H9 (cell line): Measurements from ENCODE around the gene ZDHHC17. TPM values are rescaled to one million over a fixed set of nuclear protein-coding genes. Genes with fewer than 3 reads are reported as not detected.

Source experiments
- DNase-seq: peaks from one replicate; pipeline ENCODE4 v3.0.0-alpha.2; 2017
- H2AFZ ChIP-seq: one replicate; pipeline ENCODE4 v1.6.1; 2013; ENCODE audit warnings: mild to moderate bottlenecking, low read length, control low read depth, moderate library complexity
- H2AK5ac ChIP-seq: 2 replicates; pipeline ENCODE4 v1.6.1; 2013; ENCODE audit warnings: low read length, control low read depth, mixed read lengths; ENCODE audit not compliant: insufficient read length
- H2BK120ac ChIP-seq: one replicate; pipeline ENCODE4 v1.6.1; 2013; ENCODE audit warnings: low read depth, mild to moderate bottlenecking, low read length, control low read depth, inconsistent platforms; ENCODE audit not compliant: poor library complexity, severe bottlenecking
- H2BK12ac ChIP-seq: 2 replicates; pipeline ENCODE4 v1.6.1; 2013; ENCODE audit warnings: low read length, control low read depth, mixed read lengths, low read depth; ENCODE audit not compliant: insufficient read length
- H2BK15ac ChIP-seq: 2 replicates; pipeline ENCODE4 v1.6.1; 2013; ENCODE audit warnings: low read depth, low read length, control low read depth
- H2BK20ac ChIP-seq: one replicate; pipeline ENCODE4 v1.6.1; 2013; ENCODE audit warnings: low read depth, mild to moderate bottlenecking, low read length, control low read depth, inconsistent platforms; ENCODE audit not compliant: poor library complexity, severe bottlenecking
- H2BK5ac ChIP-seq: 2 replicates; pipeline ENCODE4 v1.6.1; 2013; ENCODE audit warnings: low read length, control low read depth, mixed read lengths; ENCODE audit not compliant: insufficient read length
- H3K14ac ChIP-seq: 2 replicates; pipeline ENCODE4 v1.6.1; 2013; ENCODE audit warnings: low read length, control low read depth; ENCODE audit not compliant: insufficient read depth
- H3K18ac ChIP-seq: 2 replicates; pipeline ENCODE4 v1.6.1; 2013; ENCODE audit warnings: low read depth, mild to moderate bottlenecking, mixed read lengths, low read length, control low read depth; ENCODE audit not compliant: insufficient read length
- H3K23ac ChIP-seq: 2 replicates; pipeline ENCODE4 v1.6.1; 2013; ENCODE audit warnings: low read length, control low read depth, mixed read lengths, low read depth; ENCODE audit not compliant: insufficient read length
- H3K23me2 ChIP-seq: 2 replicates; pipeline ENCODE4 v1.6.1; 2013; ENCODE audit warnings: low read depth, mild to moderate bottlenecking, mixed read lengths, low read length, control low read depth; ENCODE audit not compliant: insufficient read length, poor library complexity, severe bottlenecking
- H3K27ac ChIP-seq: 2 replicates; pipeline ENCODE4 v1.5.1; 2013; ENCODE audit warnings: low read length, control low read depth, mixed read lengths, low read depth; ENCODE audit not compliant: insufficient read length
- H3K27me3 ChIP-seq: 2 replicates; pipeline ENCODE4 v1.6.1; 2013; ENCODE audit warnings: low read length, control low read depth, inconsistent platforms; ENCODE audit not compliant: insufficient read depth
- H3K4ac ChIP-seq: 2 replicates; pipeline ENCODE4 v1.6.1; 2013; ENCODE audit warnings: low read depth, mild to moderate bottlenecking, control low read depth, inconsistent platforms, low read length, moderate library complexity
- H3K4me1 ChIP-seq: 2 replicates; pipeline ENCODE4 v1.6.1; 2013; ENCODE audit warnings: low read length, control low read depth, inconsistent platforms; ENCODE audit not compliant: insufficient read depth
- H3K4me2 ChIP-seq: 2 replicates; pipeline ENCODE4 v1.6.1; 2013; ENCODE audit warnings: low read length, control low read depth, mixed read lengths; ENCODE audit not compliant: insufficient read length, insufficient read depth
- H3K56ac ChIP-seq: 2 replicates; pipeline ENCODE4 v1.6.1; 2013; ENCODE audit warnings: low read depth, mild to moderate bottlenecking, mixed read lengths, low read length, control low read depth; ENCODE audit not compliant: insufficient read length
- H3K79me1 ChIP-seq: 2 replicates; pipeline ENCODE4 v1.6.1; 2013; ENCODE audit warnings: low read depth, mild to moderate bottlenecking, moderate library complexity, low read length, control low read depth, inconsistent platforms; ENCODE audit not compliant: insufficient read depth, poor library complexity, severe bottlenecking
- H3K79me2 ChIP-seq: 2 replicates; pipeline ENCODE4 v1.6.1; 2013; ENCODE audit warnings: low read length, control low read depth, inconsistent platforms; ENCODE audit not compliant: insufficient read depth
- H3K9ac ChIP-seq: 2 replicates; pipeline ENCODE4 v1.6.1; 2013; ENCODE audit warnings: low read length, control low read depth, mixed read lengths; ENCODE audit not compliant: insufficient read length; ENCODE audit errors: extremely low read depth
- H3K9me3 ChIP-seq: one replicate; pipeline ENCODE4 v1.6.1; 2013; ENCODE audit warnings: low read depth, low read length, inconsistent platforms; ENCODE audit not compliant: control insufficient read depth
- H3T11ph ChIP-seq: one replicate; pipeline ENCODE4 v1.6.1; 2013; ENCODE audit warnings: mild to moderate bottlenecking, low read length, control low read depth, inconsistent platforms
- H4K20me1 ChIP-seq: one replicate; pipeline ENCODE4 v1.6.1; 2013; ENCODE audit not compliant: control insufficient read depth, insufficient read length, insufficient read depth
- H4K5ac ChIP-seq: 2 replicates; pipeline ENCODE4 v1.6.1; 2013; ENCODE audit warnings: low read depth, mild to moderate bottlenecking, mixed read lengths, low read length, control low read depth; ENCODE audit not compliant: insufficient read length
- H4K8ac ChIP-seq: replicated peaks from 2 replicates; pipeline ENCODE4 v1.6.1; 2013; ENCODE audit warnings: low read length, control low read depth, mixed read lengths, low read depth; ENCODE audit not compliant: insufficient read length
- H4K91ac ChIP-seq: 2 replicates; pipeline ENCODE4 v1.6.1; 2013; ENCODE audit warnings: low read depth, mild to moderate bottlenecking, moderate library complexity, mixed read lengths, low read length, control low read depth; ENCODE audit not compliant: insufficient read length
- H3K27ac Mint-ChIP-seq, 3 experiments: 2 replicates in 2 of 3; 3 replicates in 1 of 3; pipeline ENCODE4 v1.8.0; 2020 to 2021; ENCODE audit warnings: mixed read lengths in 3 of 3, mild to moderate bottlenecking in 1 of 3, moderate library complexity in 1 of 3
- H3K27me3 Mint-ChIP-seq: 2 replicates; pipeline ENCODE4 v1.8.0; 2021; ENCODE audit warnings: low read depth, mild to moderate bottlenecking, moderate library complexity, mixed read lengths
- H3K36me3 Mint-ChIP-seq, 3 experiments: 2 replicates in 2 of 3; 3 replicates in 1 of 3; pipeline ENCODE4 v1.8.0; 2020 to 2021; ENCODE audit warnings: low read depth in 3 of 3, mixed read lengths in 3 of 3; ENCODE audit not compliant: insufficient read depth in 1 of 3
- H3K4me1 Mint-ChIP-seq, 2 experiments: 2 replicates each; pipeline ENCODE4 v1.8.0; 2020; ENCODE audit warnings: mixed read lengths in 2 of 2
- H3K4me3 Mint-ChIP-seq, 2 experiments: 2 replicates in 1 of 2; 3 replicates in 1 of 2; pipeline ENCODE4 v1.8.0; 2020 to 2021; ENCODE audit warnings: mild to moderate bottlenecking in 2 of 2, mixed read lengths in 2 of 2, moderate library complexity in 1 of 2
- H3K9me3 Mint-ChIP-seq, 2 experiments: 2 replicates in 1 of 2; 3 replicates in 1 of 2; pipeline ENCODE4 v1.8.0; 2020; ENCODE audit warnings: mild to moderate bottlenecking in 2 of 2, mixed read lengths in 2 of 2, moderate library complexity in 1 of 2
- WGBS: extraction: QIAGEN DNeasy Blood & Tissue Kit; methylation state at CpG from one replicate; pipeline ENCODE4 v1.1.7; 2013; ENCODE audit warnings: missing lambda C conversion rate, low lambda C conversion rate, mixed read lengths; ENCODE audit not compliant: insufficient read length; ENCODE audit errors: extremely low coverage; 5-methylcytosine and 5-hydroxymethylcytosine counted together
- total RNA-seq: library from RNA; stranded (reverse); gene quantifications from 2 replicates; pipeline ENCODE4 v1.2.1, GENCODE V29; 2021
- TF ChIP-seq, protein P1 (sequence below): fragments of 200-600 bp; sonication (generic); conservative IDR thresholded peaks from 3 replicates; pipeline ENCODE4 v1.8.0; 2021; ENCODE audit warnings: antibody characterized with exemption, mild to moderate bottlenecking

The ZDHHC17 gene
- total RNA-seq, 1 experiment from 2014 or later, result 32.6 TPM

DNA sequence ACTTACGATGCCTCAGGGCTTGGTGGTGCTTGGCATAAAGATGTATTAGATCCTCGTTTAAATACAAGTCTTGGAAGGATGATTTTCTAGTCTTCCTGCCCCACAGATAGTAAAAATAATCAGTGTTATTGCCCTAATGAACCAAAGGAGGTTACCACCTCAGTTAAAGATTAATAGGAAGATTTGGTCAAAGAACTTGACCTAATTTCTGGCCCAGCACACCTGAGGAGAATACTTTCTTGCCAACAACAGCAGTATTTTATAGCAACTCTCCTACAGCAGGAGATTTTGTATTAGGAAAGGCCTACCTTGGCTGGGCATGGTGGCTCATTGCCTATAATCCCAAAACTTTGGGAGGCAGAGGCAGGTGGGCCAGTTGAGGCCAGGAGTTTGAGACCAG is 83.3 kb downstream of the ZDHHC17 start:
- H2BK120ac ChIP-seq, result no peak overlapping the region
- H3K27ac Mint-ChIP-seq, result no peak overlapping the region
- no peak overlapping the region for H4K5ac ChIP-seq

More for the DNA sequence above, 83.3 kb downstream of the ZDHHC17 start:
- H4K20me1 ChIP-seq, result no peaks in the 10 kb centered on the region
- H3K9ac ChIP-seq, result no peak overlapping the region
- H3K23me2 ChIP-seq, result no peaks in the 10 kb centered on the region
- H4K8ac ChIP-seq, result no peak overlapping the region
- no peak overlapping the region for H4K91ac ChIP-seq
- H3K56ac ChIP-seq, result no peak overlapping the region
- H2AK5ac ChIP-seq, result no peak overlapping the region
- peaks cover 0 to 34% (median 20%) of the 10 kb centered on the region in 3 experiments; a peak in 5 of 7 replicates for H3K36me3 Mint-ChIP-seq
- no peak overlapping the region for H3K27ac ChIP-seq
- no peaks in the 10 kb centered on the region for H3K4me1 ChIP-seq
- no peak overlapping the region for H2BK5ac ChIP-seq
- no peaks in the 10 kb centered on the region for H3K27me3 ChIP-seq
- H2AFZ ChIP-seq, result no peak overlapping the region
- no peak overlapping the region for H3K4me2 ChIP-seq
- H2BK20ac ChIP-seq, result no peak overlapping the region
- no peak overlapping the region for H3T11ph ChIP-seq
- no peak overlapping the region for H3K4me3 Mint-ChIP-seq
- H3K27me3 Mint-ChIP-seq, result no peaks in the 10 kb centered on the region
- no peak overlapping the region for H3K4ac ChIP-seq
- no peak overlapping the region for H2BK15ac ChIP-seq
- no CpG with 5 or more reads among the region's 2 CpGs for WGBS
- no peak overlapping the region for H2BK12ac ChIP-seq
- no peaks in the 10 kb centered on the region for H3K79me1 ChIP-seq
- no peaks in the 10 kb centered on the region for H3K9me3 Mint-ChIP-seq
- H3K79me2 ChIP-seq, result no peaks in the 10 kb centered on the region
- no peaks in the 10 kb centered on the region for H3K4me1 Mint-ChIP-seq
- no peaks in the 10 kb centered on the region for H3K9me3 ChIP-seq
- TF ChIP-seq, protein P1, sequence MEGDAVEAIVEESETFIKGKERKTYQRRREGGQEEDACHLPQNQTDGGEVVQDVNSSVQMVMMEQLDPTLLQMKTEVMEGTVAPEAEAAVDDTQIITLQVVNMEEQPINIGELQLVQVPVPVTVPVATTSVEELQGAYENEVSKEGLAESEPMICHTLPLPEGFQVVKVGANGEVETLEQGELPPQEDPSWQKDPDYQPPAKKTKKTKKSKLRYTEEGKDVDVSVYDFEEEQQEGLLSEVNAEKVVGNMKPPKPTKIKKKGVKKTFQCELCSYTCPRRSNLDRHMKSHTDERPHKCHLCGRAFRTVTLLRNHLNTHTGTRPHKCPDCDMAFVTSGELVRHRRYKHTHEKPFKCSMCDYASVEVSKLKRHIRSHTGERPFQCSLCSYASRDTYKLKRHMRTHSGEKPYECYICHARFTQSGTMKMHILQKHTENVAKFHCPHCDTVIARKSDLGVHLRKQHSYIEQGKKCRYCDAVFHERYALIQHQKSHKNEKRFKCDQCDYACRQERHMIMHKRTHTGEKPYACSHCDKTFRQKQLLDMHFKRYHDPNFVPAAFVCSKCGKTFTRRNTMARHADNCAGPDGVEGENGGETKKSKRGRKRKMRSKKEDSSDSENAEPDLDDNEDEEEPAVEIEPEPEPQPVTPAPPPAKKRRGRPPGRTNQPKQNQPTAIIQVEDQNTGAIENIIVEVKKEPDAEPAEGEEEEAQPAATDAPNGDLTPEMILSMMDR, result no peak
- H3K14ac ChIP-seq, result no peak overlapping the region
- H3K18ac ChIP-seq, result no peak overlapping the region
- DNase-seq, result no peak
- no peak overlapping the region for H3K23ac ChIP-seq
